Suppressor macrophage treated with lipopolysaccharide for 4 hours (primary cell): ENCODE data around the gene TMEM256.

Experiments
- DNase-seq: peaks from one replicate; pipeline ENCODE4 v3.0.0-alpha.2; 2020

The TMEM256 gene

GRCh38 chr17:7403977-7404736 lies at the start of gene TMEM256:
Gene TMEM256, minus strand, starts transcription at chr17:7404097. Its CDS starts 13 bp downstream, at chr17:7404084.
- DNase-seq = peak; percentile 99

GRCh38 chr17:7448461-7448860 lies 44.6 kb upstream of the TMEM256 start:
- DNase-seq = no peak

- no peak for DNase-seq
Observed at GRCh38 chr17:7445619-7445968, 41.7 kb upstream of the TMEM256 start.

GRCh38 chr17:7444682-7445618 lies 41.1 kb upstream of the TMEM256 start, which contains the start of gene CHRNB1:
Gene CHRNB1, plus strand, starts transcription at chr17:7445061. Its CDS starts 67 bp downstream, at chr17:7445128.
- DNase-seq = peak; percentile 84

DNA sequence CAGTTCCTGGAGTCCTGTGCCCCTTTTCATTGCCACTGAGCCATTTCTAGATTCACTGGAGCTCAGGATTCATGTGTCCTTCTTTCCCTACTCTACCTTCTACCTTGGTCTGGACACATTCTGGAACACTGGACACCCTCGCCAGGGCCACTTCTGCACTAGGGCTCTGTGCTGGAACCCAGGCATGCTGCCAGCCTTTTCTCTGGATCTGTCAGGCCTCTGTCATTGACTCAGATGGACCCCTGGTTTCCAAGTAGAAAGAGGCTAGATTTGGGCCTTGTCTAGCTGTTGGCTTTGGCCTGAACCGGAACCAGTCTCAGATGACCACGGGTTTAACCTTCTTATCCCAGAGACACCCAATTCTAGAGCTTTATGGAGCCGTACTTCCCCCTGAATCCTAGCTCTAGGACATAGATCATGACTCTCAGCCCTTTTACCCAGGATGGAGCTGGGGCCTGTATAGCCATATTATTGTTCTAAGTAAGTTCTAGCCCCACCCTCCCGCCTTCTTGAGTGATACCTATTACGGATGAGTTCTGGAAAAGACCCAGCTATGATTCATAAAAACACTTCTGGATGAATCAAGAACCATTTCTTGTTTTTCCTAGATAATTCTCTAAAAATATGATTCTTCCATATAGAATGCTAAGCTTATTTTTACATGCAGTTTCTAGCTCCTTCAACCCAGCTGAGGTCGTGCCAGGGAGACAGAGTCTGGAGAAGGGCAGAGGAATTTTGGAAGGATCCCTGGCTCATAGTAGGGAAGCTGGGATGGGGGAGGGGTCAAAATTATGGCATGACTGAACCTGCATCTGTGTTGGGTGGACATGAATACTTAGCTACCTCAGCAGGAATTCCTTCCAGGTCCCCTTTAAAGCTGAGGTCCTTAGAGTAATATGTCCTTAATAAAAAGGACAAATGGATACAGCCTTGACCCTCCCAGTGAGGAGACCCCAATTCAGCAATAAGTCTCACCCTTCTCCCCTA lies 39.9 kb upstream of the TMEM256 start:
- no peak for DNase-seq

GRCh38 chr17:7442142-7442541 lies 38.2 kb upstream of the TMEM256 start:
- DNase-seq = no peak

DNA sequence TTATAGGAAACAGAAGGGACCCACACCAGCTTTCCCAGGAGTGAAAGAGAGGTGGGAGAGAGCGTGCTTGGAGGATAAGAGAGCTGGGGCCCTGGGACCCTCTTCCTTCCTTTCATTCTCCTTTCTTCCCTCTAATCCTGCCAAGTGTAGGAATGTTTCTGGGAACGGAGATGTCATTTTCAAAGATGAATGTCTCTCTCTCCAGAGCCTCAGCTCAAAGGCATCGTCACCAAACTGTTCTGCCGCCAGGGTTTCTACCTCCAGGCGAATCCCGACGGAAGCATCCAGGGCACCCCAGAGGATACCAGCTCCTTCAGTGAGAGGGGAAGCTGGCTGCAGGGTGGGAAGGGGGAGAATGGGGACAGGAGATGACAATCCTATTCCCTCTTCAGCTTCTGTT lies 37.4 kb upstream of the TMEM256 start:
- DNase-seq = no peak

DNA sequence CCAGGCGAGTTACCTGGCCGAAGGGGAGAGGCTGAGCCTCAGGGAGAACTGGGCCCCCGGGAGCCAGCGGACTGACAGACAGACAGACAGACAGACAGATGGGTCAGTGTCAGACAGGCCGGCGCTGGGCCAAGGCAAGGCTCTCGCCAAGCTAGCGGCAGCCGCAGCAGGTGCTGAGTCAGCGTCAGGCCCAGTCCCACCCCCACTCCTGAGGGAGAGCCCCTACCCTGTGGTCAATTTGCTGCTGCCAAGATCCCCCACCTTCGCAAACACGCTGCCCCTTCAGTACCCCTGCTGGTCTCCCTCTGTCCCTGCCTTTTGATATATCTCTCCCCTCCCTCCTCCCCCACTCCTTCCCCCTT lies 36.9 kb upstream of the TMEM256 start:
- DNase-seq = peak; percentile 24

DNA sequence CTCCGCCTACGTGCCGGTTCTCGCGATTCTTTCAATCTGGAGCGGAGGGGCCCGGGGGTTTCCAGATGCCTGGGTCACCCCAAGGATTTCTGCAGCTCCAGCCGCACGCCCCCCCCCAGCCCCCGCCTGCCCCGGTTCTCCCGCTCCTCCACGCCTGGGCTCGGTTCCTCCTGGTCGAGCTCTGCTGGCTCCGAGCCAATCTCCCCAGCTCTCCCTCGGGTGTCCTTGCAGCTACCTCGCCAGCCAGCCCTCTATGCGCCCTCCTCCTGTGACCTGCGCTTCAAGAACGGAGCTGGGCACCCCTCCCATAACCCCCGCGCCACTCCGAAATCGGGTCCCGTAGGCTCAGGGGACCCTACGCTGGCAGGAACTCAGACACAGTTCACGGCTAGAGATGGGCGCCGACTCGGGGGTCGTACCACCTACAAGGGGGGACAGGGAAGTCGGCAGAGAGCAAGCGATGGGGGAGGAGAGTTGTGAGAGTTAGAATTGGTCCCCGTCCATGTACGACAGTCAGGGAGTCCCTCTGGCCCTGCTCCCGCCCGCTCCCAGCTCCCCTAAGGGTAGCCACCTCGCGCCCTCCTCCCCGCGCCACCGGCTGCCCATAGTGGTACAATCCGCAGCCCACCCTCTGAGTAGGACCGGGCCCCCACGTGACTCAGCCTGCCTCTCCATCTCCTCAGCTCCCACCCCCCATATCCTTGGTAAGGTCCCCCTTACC lies 36.4 kb upstream of the TMEM256 start:
- peak; percentile 54 for DNase-seq

DNA sequence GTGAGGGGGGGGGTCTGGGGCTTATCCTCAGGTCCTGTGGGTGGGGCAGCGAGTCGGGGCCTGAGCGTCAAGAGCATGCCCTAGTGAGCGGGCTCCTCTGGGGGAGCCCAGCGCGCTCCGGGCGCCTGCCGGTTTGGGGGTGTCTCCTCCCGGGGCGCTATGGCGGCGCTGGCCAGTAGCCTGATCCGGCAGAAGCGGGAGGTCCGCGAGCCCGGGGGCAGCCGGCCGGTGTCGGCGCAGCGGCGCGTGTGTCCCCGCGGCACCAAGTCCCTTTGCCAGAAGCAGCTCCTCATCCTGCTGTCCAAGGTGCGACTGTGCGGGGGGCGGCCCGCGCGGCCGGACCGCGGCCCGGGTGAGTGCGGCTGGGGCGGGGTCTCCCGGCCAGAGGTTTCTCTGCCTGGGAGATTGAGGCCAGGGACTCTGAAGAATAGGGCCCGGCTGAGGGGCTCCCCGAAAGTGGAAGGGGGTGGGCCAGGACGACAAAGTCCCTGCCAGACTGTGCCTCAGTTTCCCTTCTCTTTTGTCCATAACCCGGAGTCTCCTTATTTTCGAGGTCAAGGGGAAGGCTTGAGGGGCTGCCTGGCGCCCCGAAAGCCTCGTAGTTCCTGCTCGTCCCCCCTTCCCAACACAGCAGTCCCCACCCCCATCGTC lies 35.7 kb upstream of the TMEM256 start, which contains the start of gene FGF11:
FGF11 (plus strand) TSS at position 51 of the 651 bp plus-strand sequence; CDS start at position 160, 109 bp downstream.
- no peak for DNase-seq

DNA sequence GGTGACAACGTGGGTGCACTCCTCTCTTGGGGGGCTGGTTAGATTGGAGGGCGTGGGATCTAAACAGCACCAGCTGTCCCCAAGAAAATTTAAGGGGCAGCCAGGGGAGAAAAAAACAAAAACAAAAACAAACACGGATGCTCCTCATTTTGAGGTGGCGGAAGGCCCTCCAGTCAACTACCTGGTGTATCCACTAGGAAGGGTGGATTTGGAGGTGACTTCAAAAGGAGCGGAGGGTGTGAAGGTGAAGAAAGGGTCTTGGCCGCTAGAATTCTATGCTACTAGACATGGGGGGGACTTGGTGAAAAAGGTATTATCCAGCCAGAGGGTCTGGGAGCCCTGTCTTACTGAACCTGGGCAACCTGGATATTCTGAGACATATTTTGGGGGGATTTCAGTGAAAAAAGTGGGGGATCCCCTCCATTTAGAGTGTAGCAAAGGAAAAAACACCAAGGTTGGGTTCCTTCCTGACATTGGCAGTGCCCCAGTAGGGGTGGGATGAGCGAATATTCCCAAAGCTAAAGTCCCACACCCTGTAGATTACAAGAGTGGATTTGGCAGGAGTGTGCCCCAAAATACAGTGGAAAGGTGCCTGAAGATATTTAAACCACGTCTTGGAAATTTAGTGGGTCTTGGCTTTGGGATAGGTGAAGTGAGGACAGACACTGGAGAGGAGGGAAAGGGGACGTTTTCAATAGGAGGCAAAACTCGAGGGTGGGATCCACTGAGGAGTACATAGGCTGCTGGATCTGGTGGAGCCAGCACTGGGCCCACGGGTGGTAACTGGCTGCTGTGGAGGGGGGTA lies 35.0 kb upstream of the TMEM256 start:
- DNase-seq = no peak

- peak; percentile 66 for DNase-seq
Observed at GRCh38 chr17:7437950-7438614, 34.2 kb upstream of the TMEM256 start.

- DNase-seq = no peak
Observed at GRCh38 chr17:7437369-7437863, 33.5 kb upstream of the TMEM256 start.

- DNase-seq = peak; percentile 91
Observed at GRCh38 chr17:7436556-7437368, 32.9 kb upstream of the TMEM256 start.

- DNase-seq = peak; percentile 61
Observed at GRCh38 chr17:7435676-7436555, 32.0 kb upstream of the TMEM256 start.

GRCh38 chr17:7432296-7432695 lies 28.4 kb upstream of the TMEM256 start:
- DNase-seq = no peak

DNA sequence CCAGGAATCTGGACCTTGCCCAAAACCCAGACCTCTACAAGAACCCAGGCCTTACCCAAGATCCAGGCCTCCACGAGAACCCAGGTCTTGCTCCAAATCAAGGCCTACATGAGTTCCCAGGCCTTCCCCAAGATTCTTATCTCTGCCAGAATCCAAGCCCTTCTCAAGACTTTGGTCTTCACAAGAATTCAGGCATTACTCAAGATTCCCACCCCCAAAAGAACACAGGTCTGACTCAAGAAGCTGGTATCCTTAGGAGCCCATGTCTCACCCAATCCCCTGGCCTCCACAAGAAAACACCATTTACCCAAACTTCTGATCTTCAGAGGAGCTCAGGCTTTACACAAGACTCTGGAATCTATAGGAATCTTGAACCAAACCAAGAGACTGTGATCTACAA lies 27.3 kb upstream of the TMEM256 start:
- no peak for DNase-seq

- DNase-seq = no peak
Observed at GRCh38 chr17:7429722-7430121, 25.8 kb upstream of the TMEM256 start.
